K562 (cell line): ENCODE data around the gene ZNF655. TPM values are rescaled to one million over a fixed set of nuclear protein-coding genes. Genes with fewer than 3 reads are reported as not detected.
A peak's percentile ranks its signal among the peaks of the same experiment; 100 is the strongest.

ENCODE experiments used
- ATF7 ChIP-seq: fragments of 450-650 bp; IDR thresholded peaks from 2 replicates; pipeline ENCODE4 v1.7.1; 2014; ENCODE audit warnings: mild to moderate bottlenecking, moderate library complexity
- CAMTA2 ChIP-seq: fragments of 250-450 bp; sonication (Bioruptor Pico); conservative IDR thresholded peaks from 2 replicates; pipeline ENCODE4 v1.5.1; 2022
- CSDE1 ChIP-seq, 2 experiments: fragments of 450-650 bp; IDR thresholded peaks; 2 replicates each; pipeline ENCODE4 v1.6.1; 2016; ENCODE audit warnings: mild to moderate bottlenecking in 1 of 2
- ERF ChIP-seq: fragments of 450-650 bp; formaldehyde crosslinking; IDR thresholded peaks from 2 replicates; pipeline ENCODE4 v1.4.0; 2020; ENCODE audit warnings: mild to moderate bottlenecking, mixed read lengths
- ETV5 ChIP-seq: sonication (generic); formaldehyde crosslinking; IDR thresholded peaks from 2 replicates; pipeline ENCODE4 v1.4.0; 2020; ENCODE audit warnings: low read depth, mild to moderate bottlenecking, missing genetic modification reagents
- FOXM1 ChIP-seq, 2 experiments: fragments of 450-650 bp in 1 of 2; sonication (generic) in 1 of 2; formaldehyde crosslinking in 1 of 2; IDR thresholded peaks; 2 replicates each; pipeline versions ENCODE4 v1.6.1 to v1.9.0; 2017 to 2022; ENCODE audit warnings: low read depth in 2 of 2, mild to moderate bottlenecking in 2 of 2, missing genetic modification reagents in 1 of 2, moderate library complexity in 1 of 2
- KHSRP ChIP-seq: fragments of 450-650 bp; IDR thresholded peaks from 2 replicates; pipeline ENCODE4 v1.6.1; 2017
- MAZ ChIP-seq, 2 experiments: fragments of 450-650 bp in 1 of 2; sonication (generic) in 1 of 2; formaldehyde crosslinking; IDR thresholded peaks in 1 of 2; conservative IDR thresholded peaks in 1 of 2; 2 replicates each; pipeline versions ENCODE4 v1.4.0 to v1.5.0; 2020; ENCODE audit warnings: mild to moderate bottlenecking in 1 of 2, missing genetic modification reagents in 1 of 2
- MIER1 ChIP-seq: fragments of 450-650 bp; IDR thresholded peaks from 2 replicates; pipeline ENCODE4 v1.6.1; 2016; ENCODE audit warnings: antibody characterized with exemption, mild to moderate bottlenecking, low read depth
- SNIP1 ChIP-seq: fragments of 450-650 bp; IDR thresholded peaks from 2 replicates; pipeline ENCODE4 v1.7.1; 2017; ENCODE audit warnings: low read depth, mild to moderate bottlenecking
- TEAD1 ChIP-seq, 2 experiments: fragments of 450-650 bp in 1 of 2; sonication (generic) in 1 of 2; formaldehyde crosslinking; IDR thresholded peaks; 2 replicates each; pipeline versions ENCODE4 v1.4.0 to v1.8.0; 2020 to 2022; ENCODE audit warnings: mild to moderate bottlenecking in 2 of 2, missing genetic modification reagents in 1 of 2
- ZC3H4 ChIP-seq: sonication (generic); formaldehyde crosslinking; IDR thresholded peaks from 2 replicates; pipeline ENCODE4 v1.9.0; 2021; ENCODE audit warnings: missing genetic modification reagents, borderline replicate concordance
- ZNF232 ChIP-seq: sonication (generic); formaldehyde crosslinking; IDR thresholded peaks from 2 replicates; pipeline ENCODE4 v1.8.0; 2022; ENCODE audit warnings: mild to moderate bottlenecking, missing genetic modification reagents
- ZNF76 ChIP-seq: fragments of 250-450 bp; sonication (Bioruptor Pico); IDR thresholded peaks from 2 replicates; pipeline ENCODE4 v1.4.0; 2020; ENCODE audit warnings: mild to moderate bottlenecking, moderate library complexity, borderline replicate concordance
- polyA plus RNA-seq, 8 experiments: library from polyadenylated mRNA; depleted of rRNA in 4 of 8; stranded (reverse) in 5 of 8; unstranded in 3 of 8; fragments of >200 nt; fragmentation: Nextera tagmentation in 2 of 8; fragmentation: Illumina TruSeq in 1 of 8; extraction: Ambion mirVana in 2 of 8; extraction: Trizol in 1 of 8; gene quantifications; 2 replicates each; pipeline versions ENCODE4 v1.2.1 to v1.2.3, GENCODE V29; 2011 to 2014; ENCODE audit warnings: inconsistent platforms in 1 of 8, missing spikeins in 1 of 8
- total RNA-seq, 7 experiments: library from RNA; depleted of rRNA in 6 of 7; stranded (reverse); fragments of >200 nt in 6 of 7; fragmentation: Illumina TruSeq in 2 of 7; extraction: Trizol in 2 of 7; gene quantifications; 2 replicates each; pipeline versions ENCODE4 v1.2.1 to v1.2.3, GENCODE V29; 2011 to 2021; ENCODE audit warnings: low replicate concordance in 1 of 7
- TF ChIP-seq, protein P1 (sequence below), 2 experiments: fragments of 450-650 bp in 1 of 2; sonication (generic) in 1 of 2; formaldehyde crosslinking in 1 of 2; IDR thresholded peaks; 2 replicates each; pipeline versions ENCODE4 v1.7.1 to v1.9.0; 2016 to 2022; ENCODE audit warnings: inconsistent platforms in 1 of 2, mild to moderate bottlenecking in 1 of 2, missing genetic modification reagents in 1 of 2
- TF ChIP-seq, protein P2 (sequence below): fragments of 150-350 bp; conservative IDR thresholded peaks from 2 replicates; pipeline ENCODE4 v1.6.1; 2014; ENCODE audit warnings: low read length

The ZNF655 gene
- total and polyA plus RNA-seq, 9 of the 15 experiments (the other 6 are each of a cell fraction or from before 2014, with no cell fraction given), result 25.7 to 130 (median 95.2) TPM

DNA sequence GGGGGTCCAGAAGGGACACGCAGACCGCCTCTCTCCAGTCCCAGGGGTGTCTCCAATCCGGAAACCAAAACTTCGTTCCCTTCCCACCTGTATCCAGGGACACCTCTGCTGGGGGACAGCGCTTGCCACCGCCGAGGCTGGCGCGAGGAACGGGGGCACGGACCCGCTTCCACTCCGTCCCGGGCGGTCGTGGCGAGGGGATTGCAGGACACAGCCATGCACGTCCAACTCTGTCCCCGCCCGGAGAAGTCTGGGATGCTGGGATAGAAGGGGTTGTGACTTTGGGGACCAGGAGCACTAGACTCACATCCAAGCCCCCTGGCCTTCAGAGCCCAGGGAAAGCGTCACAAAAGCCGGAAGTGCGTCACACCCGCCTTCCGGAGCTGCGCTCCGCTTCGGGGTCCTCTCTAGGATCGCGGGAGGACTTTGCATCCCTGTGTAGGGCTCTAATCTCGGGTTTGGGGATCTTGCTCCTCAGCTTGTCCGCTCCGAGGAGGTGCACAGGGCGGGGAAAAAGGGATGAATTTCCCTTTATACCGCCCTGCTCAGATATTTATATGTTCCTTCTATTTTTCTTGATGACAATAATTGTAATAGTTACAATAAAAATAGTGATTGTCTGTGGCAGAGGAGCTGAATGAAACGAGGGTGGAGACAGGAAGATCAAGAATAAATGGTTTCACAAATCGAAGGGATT lies 6.5 kb upstream of the ZNF655 start, which contains the start of gene FAM200A (continued):
- TF ChIP-seq, protein P1, sequence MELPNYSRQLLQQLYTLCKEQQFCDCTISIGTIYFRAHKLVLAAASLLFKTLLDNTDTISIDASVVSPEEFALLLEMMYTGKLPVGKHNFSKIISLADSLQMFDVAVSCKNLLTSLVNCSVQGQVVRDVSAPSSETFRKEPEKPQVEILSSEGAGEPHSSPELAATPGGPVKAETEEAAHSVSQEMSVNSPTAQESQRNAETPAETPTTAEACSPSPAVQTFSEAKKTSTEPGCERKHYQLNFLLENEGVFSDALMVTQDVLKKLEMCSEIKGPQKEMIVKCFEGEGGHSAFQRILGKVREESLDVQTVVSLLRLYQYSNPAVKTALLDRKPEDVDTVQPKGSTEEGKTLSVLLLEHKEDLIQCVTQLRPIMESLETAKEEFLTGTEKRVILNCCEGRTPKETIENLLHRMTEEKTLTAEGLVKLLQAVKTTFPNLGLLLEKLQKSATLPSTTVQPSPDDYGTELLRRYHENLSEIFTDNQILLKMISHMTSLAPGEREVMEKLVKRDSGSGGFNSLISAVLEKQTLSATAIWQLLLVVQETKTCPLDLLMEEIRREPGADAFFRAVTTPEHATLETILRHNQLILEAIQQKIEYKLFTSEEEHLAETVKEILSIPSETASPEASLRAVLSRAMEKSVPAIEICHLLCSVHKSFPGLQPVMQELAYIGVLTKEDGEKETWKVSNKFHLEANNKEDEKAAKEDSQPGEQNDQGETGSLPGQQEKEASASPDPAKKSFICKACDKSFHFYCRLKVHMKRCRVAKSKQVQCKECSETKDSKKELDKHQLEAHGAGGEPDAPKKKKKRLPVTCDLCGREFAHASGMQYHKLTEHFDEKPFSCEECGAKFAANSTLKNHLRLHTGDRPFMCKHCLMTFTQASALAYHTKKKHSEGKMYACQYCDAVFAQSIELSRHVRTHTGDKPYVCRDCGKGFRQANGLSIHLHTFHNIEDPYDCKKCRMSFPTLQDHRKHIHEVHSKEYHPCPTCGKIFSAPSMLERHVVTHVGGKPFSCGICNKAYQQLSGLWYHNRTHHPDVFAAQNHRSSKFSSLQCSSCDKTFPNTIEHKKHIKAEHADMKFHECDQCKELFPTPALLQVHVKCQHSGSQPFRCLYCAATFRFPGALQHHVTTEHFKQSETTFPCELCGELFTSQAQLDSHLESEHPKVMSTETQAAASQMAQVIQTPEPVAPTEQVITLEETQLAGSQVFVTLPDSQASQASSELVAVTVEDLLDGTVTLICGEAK (IDR thresholded peaks at IDR 0.05), result peak; percentile 98
- TF ChIP-seq, protein P1 (CRISPR knock-in tag; IDR thresholded peaks at IDR 0.05), result no peak
- TF ChIP-seq KHSRP (peak; percentile 79), CAMTA2 (CRISPR knock-in tag) (no peak), MAZ (CRISPR knock-in tag; conservative IDR thresholded peaks at IDR 0.05 in 1 of 2, IDR thresholded peaks at IDR 0.05 in 1 of 2) (peak in 1 of 2 experiments; percentile 45; a peak in 3 of 4 replicates), ZC3H4 (CRISPR knock-in tag) (no peak), CSDE1 (IDR thresholded peaks at IDR 0.05) (peak in 1 of 2 experiments; percentile 77; a peak in 2 of 4 replicates), FOXM1 (IDR thresholded peaks at IDR 0.05; ENCODE audit: low read depth) (no peak), FOXM1 (CRISPR knock-in tag; IDR thresholded peaks at IDR 0.05; ENCODE audit: low read depth) (peak; percentile 80), ERF (CRISPR knock-in tag) (peak; percentile 80; the same call in 1 of the 2 replicates), ZNF232 (CRISPR knock-in tag) (peak; percentile 72; the same call in 1 of the 2 replicates), SNIP1 (peak; percentile 95), MIER1 (peak; percentile 62; the same call in 1 of the 2 replicates), ETV5 (CRISPR knock-in tag) (peak; percentile 89), TEAD1 (CRISPR knock-in tag; IDR thresholded peaks at IDR 0.05) (peak in 1 of 2 experiments; percentile 39; a peak in 1 of 4 replicates), ATF7 (peak; percentile 84), ZNF76 (CRISPR knock-in tag) (no peak)
- TF ChIP-seq, protein P2, sequence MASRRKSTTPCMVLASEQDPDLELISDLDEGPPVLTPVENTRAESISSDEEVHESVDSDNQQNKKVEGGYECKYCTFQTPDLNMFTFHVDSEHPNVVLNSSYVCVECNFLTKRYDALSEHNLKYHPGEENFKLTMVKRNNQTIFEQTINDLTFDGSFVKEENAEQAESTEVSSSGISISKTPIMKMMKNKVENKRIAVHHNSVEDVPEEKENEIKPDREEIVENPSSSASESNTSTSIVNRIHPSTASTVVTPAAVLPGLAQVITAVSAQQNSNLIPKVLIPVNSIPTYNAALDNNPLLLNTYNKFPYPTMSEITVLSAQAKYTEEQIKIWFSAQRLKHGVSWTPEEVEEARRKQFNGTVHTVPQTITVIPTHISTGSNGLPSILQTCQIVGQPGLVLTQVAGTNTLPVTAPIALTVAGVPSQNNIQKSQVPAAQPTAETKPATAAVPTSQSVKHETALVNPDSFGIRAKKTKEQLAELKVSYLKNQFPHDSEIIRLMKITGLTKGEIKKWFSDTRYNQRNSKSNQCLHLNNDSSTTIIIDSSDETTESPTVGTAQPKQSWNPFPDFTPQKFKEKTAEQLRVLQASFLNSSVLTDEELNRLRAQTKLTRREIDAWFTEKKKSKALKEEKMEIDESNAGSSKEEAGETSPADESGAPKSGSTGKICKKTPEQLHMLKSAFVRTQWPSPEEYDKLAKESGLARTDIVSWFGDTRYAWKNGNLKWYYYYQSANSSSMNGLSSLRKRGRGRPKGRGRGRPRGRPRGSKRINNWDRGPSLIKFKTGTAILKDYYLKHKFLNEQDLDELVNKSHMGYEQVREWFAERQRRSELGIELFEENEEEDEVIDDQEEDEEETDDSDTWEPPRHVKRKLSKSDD, result peak; percentile 45; the same call in 1 of the 2 replicates
